HepG2 (cell line): Measurements from ENCODE around the gene KCTD19. TPM values are rescaled to one million over a fixed set of nuclear protein-coding genes. Genes with fewer than 3 reads are reported as not detected.

Source experiments
- ATF2 ChIP-seq: sonication (generic); formaldehyde crosslinking; IDR thresholded peaks from 2 replicates; pipeline ENCODE4 v1.4.0; 2020; ENCODE audit warnings: missing genetic modification reagents
- CSRNP1 ChIP-seq: sonication (generic); formaldehyde crosslinking; IDR thresholded peaks from 2 replicates; pipeline ENCODE4 v1.8.1; 2023; ENCODE audit warnings: mild to moderate bottlenecking, missing genetic modification reagents
- DMAP1 ChIP-seq: IDR thresholded peaks from 2 replicates; pipeline ENCODE4 v1.6.1; 2016
- FOXP1 ChIP-seq, 2 experiments: fragments of 450-650 bp in 1 of 2; IDR thresholded peaks; 2 replicates each; pipeline ENCODE4 v1.6.1; 2017 to 2018; ENCODE audit warnings: antibody characterized with exemption in 1 of 2
- HDAC6 ChIP-seq: fragments of 200-600 bp; sonication (generic); IDR thresholded peaks from 2 replicates; pipeline ENCODE4 v1.7.0; 2017; ENCODE audit warnings: mild to moderate bottlenecking, antibody characterized with exemption, low read length, low read depth
- NRL ChIP-seq: sonication (generic); formaldehyde crosslinking; IDR thresholded peaks from 2 replicates; pipeline ENCODE4 v1.5.0; 2020; ENCODE audit warnings: missing genetic modification reagents, mild to moderate bottlenecking, moderate library complexity, borderline replicate concordance
- PAX8 ChIP-seq: sonication (generic); formaldehyde crosslinking; IDR thresholded peaks from 2 replicates; pipeline ENCODE4 v1.8.0; 2022; ENCODE audit warnings: mild to moderate bottlenecking, missing genetic modification reagents, borderline replicate concordance
- RARA ChIP-seq: IDR thresholded peaks from 2 replicates; pipeline ENCODE4 v1.6.1; 2016; ENCODE audit warnings: missing genetic modification reagents, missing compliant biosample characterization
- RORA ChIP-seq: sonication (generic); formaldehyde crosslinking; IDR thresholded peaks from 2 replicates; pipeline ENCODE4 v1.5.0; 2020; ENCODE audit warnings: mild to moderate bottlenecking, missing genetic modification reagents, moderate library complexity
- SAP130 ChIP-seq: IDR thresholded peaks from 2 replicates; pipeline ENCODE4 v1.6.1; 2016; ENCODE audit warnings: low read depth
- SIX4 ChIP-seq: sonication (generic); formaldehyde crosslinking; IDR thresholded peaks from 2 replicates; pipeline ENCODE4 v1.4.0; 2020; ENCODE audit warnings: missing genetic modification reagents
- TEAD3 ChIP-seq: optimal IDR thresholded peaks from 2 replicates; pipeline ENCODE3; 2016; ENCODE audit warnings: borderline replicate concordance
- TEF ChIP-seq: sonication (generic); formaldehyde crosslinking; IDR thresholded peaks from 2 replicates; pipeline ENCODE4 v1.5.0; 2020; ENCODE audit warnings: missing genetic modification reagents
- TFAP4 ChIP-seq: sonication (generic); IDR thresholded peaks from 2 replicates; pipeline ENCODE4 v1.6.1; 2016; ENCODE audit warnings: low read depth, borderline replicate concordance
- ZNF224 ChIP-seq: sonication (generic); formaldehyde crosslinking; IDR thresholded peaks from 2 replicates; pipeline ENCODE4 v1.5.0; 2020; ENCODE audit warnings: mild to moderate bottlenecking, missing genetic modification reagents
- ZNF230 ChIP-seq: sonication (generic); formaldehyde crosslinking; IDR thresholded peaks from 2 replicates; pipeline ENCODE4 v1.4.0; 2020; ENCODE audit warnings: mild to moderate bottlenecking, missing genetic modification reagents
- ZNF468 ChIP-seq: sonication (generic); formaldehyde crosslinking; IDR thresholded peaks from 2 replicates; pipeline ENCODE4 v1.8.0; 2022; ENCODE audit warnings: mild to moderate bottlenecking, moderate library complexity, missing genetic modification reagents
- ZNF550 ChIP-seq: sonication (generic); formaldehyde crosslinking; IDR thresholded peaks from 2 replicates; pipeline ENCODE4 v1.4.0; 2020; ENCODE audit warnings: mild to moderate bottlenecking, missing genetic modification reagents, borderline replicate concordance
- ZNF567 ChIP-seq: sonication (generic); formaldehyde crosslinking; IDR thresholded peaks from 2 replicates; pipeline ENCODE4 v1.8.1; 2023; ENCODE audit warnings: mild to moderate bottlenecking, missing genetic modification reagents, borderline replicate concordance
- ZNF589 ChIP-seq: sonication (generic); formaldehyde crosslinking; conservative IDR thresholded peaks from 2 replicates; pipeline ENCODE4 v1.8.0; 2022; ENCODE audit warnings: mild to moderate bottlenecking, moderate library complexity, missing genetic modification reagents
- ZNF792 ChIP-seq: IDR thresholded peaks from 2 replicates; pipeline ENCODE4 v1.6.1; 2016
- ZNF839 ChIP-seq: sonication (generic); formaldehyde crosslinking; IDR thresholded peaks from 2 replicates; pipeline ENCODE4 v1.4.0; 2020; ENCODE audit warnings: missing genetic modification reagents, mild to moderate bottlenecking, borderline replicate concordance
- polyA plus RNA-seq, 8 experiments: library from polyadenylated mRNA; depleted of rRNA in 3 of 8; stranded (reverse) in 7 of 8; unstranded in 1 of 8; fragments of >200 nt; fragmentation: Illumina TruSeq in 4 of 8; extraction: Trizol in 4 of 8; gene quantifications; 2 replicates each; pipeline versions ENCODE4 v1.2.1 to v1.2.3, GENCODE V29; 2011 to 2016; ENCODE audit warnings: low read depth in 4 of 8, missing spikeins in 1 of 8, mixed read lengths in 1 of 8; ENCODE audit not compliant: insufficient read depth in 1 of 8
- total RNA-seq, 5 experiments: library from RNA; depleted of rRNA; stranded (reverse); fragments of >200 nt; fragmentation: Illumina TruSeq; extraction: Trizol; gene quantifications; 2 replicates each; pipeline ENCODE4 v1.2.3, GENCODE V29; 2016; ENCODE audit warnings: low read depth in 1 of 5
- TF ChIP-seq, protein P1 (sequence below): sonication (generic); formaldehyde crosslinking; IDR thresholded peaks from 2 replicates; pipeline ENCODE4 v1.4.0; 2020; ENCODE audit warnings: missing genetic modification reagents
- TF ChIP-seq, protein P2 (sequence below): sonication (generic); formaldehyde crosslinking; IDR thresholded peaks from 2 replicates; pipeline ENCODE4 v1.4.0; 2020; ENCODE audit warnings: missing genetic modification reagents

Gene KCTD19
- total and polyA plus RNA-seq, 2 of the 13 experiments (the other 11 are each of a cell fraction or from before 2014, with no cell fraction given) = not detected

GRCh38 chr16:67278773-67279295, 47.7 kb downstream of the KCTD19 start (continued):
- TF ChIP-seq, protein P1, sequence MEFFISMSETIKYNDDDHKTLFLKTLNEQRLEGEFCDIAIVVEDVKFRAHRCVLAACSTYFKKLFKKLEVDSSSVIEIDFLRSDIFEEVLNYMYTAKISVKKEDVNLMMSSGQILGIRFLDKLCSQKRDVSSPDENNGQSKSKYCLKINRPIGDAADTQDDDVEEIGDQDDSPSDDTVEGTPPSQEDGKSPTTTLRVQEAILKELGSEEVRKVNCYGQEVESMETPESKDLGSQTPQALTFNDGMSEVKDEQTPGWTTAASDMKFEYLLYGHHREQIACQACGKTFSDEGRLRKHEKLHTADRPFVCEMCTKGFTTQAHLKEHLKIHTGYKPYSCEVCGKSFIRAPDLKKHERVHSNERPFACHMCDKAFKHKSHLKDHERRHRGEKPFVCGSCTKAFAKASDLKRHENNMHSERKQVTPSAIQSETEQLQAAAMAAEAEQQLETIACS (CRISPR knock-in tag) = no peak; the same call in 1 of the 2 replicates
- TF ChIP-seq ZNF792 (CRISPR knock-in tag) (0 out of 2 replicates have a peak, but pooled peaks have one; percentile 40), CSRNP1 (CRISPR knock-in tag) (peak; percentile 12; the same call in 1 of the 2 replicates), RORA (CRISPR knock-in tag) (no peak), ZNF567 (CRISPR knock-in tag) (no peak), ZNF839 (no peak), ZNF589 (no peak), ZNF468 (CRISPR knock-in tag) (no peak), ZNF550 (CRISPR knock-in tag) (no peak), FOXP1 (IDR thresholded peaks at IDR 0.05) (no peak), FOXP1 (CRISPR knock-in tag; IDR thresholded peaks at IDR 0.05) (no peak), NRL (peak; percentile 38; the same call in 1 of the 2 replicates), ZNF230 (CRISPR knock-in tag) (no peak), HDAC6 (no peak), ZNF224 (no peak; the same call in 1 of the 2 replicates), ATF2 (CRISPR knock-in tag) (no peak), TEAD3 (peak; percentile 30), SAP130 (CRISPR knock-in tag) (peak; percentile 45), TEF (CRISPR knock-in tag) (no peak), DMAP1 (CRISPR knock-in tag) (peak; percentile 77), TFAP4 (0 out of 2 replicates have a peak, but pooled peaks have one; percentile 26), SIX4 (CRISPR knock-in tag) (0 out of 2 replicates have a peak, but pooled peaks have one; percentile 11), PAX8 (CRISPR knock-in tag) (no peak), RARA (CRISPR knock-in tag) (peak; percentile 44)
- TF ChIP-seq, protein P2, sequence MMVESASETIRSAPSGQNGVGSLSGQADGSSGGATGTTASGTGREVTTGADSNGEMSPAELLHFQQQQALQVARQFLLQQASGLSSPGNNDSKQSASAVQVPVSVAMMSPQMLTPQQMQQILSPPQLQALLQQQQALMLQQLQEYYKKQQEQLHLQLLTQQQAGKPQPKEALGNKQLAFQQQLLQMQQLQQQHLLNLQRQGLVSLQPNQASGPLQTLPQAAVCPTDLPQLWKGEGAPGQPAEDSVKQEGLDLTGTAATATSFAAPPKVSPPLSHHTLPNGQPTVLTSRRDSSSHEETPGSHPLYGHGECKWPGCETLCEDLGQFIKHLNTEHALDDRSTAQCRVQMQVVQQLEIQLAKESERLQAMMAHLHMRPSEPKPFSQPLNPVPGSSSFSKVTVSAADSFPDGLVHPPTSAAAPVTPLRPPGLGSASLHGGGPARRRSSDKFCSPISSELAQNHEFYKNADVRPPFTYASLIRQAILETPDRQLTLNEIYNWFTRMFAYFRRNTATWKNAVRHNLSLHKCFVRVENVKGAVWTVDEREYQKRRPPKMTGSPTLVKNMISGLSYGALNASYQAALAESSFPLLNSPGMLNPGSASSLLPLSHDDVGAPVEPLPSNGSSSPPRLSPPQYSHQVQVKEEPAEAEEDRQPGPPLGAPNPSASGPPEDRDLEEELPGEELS (CRISPR knock-in tag) = no peak
